Epithelial cell of prostate (primary cell): ENCODE results near the gene YLPM1.
A peak's percentile ranks its signal among the peaks of the same experiment; 100 is the strongest.

Experiments used
- DNase-seq: peaks from one replicate; pipeline ENCODE4 v3.0.0-alpha.2; 2011; ENCODE audit warnings: low read depth, low spot score
- H3K27ac ChIP-seq: fragments of 450-650 bp; 2 replicates; pipeline ENCODE4 v1.5.1; 2017; ENCODE audit warnings: mild to moderate bottlenecking

The YLPM1 gene

DNA sequence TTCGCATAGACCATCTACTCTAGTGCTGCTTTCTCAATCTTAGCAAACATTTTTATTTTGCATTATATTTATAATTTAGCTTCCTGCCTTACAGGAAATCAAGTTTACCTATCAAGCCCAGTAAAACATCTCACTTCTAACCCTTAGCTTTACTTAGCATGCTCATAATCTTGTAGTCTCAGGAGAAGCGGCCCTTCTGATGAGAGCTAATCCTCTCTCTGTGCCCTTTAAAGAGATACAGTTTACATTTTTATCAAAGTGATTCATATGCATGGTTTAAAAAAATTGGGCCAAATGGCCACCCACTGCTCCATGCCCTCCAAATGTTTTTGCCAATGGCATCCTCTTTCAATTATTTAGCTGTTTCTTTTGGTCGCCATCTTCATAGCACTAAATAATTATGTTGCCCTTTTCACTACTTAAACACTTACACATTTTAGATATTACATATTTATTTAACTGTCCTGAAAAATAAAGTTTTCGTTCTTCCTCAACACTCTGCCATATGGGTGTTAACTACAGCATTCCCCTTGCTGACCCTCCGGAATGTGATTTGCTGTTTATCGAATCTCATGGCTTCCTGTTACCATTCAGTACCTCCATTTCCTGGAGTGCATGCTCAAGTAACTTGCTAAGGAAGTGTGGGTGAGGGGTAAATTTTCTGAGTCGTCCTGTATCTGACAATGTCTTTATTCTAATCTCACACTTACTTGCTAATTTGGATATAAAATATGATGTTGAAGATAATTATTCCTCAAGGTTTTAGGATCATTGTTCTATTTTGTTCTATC is 29.3 kb downstream of the YLPM1 start:
- H3K27ac ChIP-seq = no peak overlapping the region

DNA sequence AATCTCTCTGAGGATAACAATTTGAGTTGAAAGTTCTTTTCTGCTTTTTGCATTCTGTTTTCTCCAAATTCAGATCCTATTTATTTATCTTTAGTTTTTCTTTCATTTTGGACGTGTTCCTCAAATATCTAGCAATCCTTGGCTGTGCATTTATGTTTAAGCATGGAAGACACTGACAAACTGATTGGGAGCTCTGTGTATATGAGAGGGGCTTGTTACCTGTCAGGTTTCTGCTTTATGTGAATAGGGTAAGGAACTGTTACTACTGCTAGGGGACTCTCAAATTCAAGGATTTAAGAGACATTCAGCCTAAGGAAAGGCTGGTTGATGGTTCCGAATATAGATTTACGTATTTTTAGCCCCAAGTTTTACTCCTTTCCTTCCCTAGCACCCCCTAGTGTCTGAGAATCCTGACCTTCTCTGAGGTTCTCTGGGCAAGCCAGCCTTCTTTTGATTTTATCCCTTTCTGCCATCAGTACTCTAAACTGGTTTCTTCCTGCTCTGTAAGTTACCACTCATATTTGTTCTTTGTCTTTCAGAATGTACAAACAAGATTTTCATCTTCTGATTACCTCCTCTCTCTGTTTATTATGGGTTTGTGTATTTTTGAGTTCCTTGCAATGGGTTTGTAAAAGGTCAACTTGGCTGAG is 30.5 kb downstream of the YLPM1 start:
- no peak for DNase-seq
- H3K27ac ChIP-seq = no peak overlapping the region

More for the DNA sequence above, 29.3 kb downstream of the YLPM1 start:
- DNase-seq = no peak

DNA sequence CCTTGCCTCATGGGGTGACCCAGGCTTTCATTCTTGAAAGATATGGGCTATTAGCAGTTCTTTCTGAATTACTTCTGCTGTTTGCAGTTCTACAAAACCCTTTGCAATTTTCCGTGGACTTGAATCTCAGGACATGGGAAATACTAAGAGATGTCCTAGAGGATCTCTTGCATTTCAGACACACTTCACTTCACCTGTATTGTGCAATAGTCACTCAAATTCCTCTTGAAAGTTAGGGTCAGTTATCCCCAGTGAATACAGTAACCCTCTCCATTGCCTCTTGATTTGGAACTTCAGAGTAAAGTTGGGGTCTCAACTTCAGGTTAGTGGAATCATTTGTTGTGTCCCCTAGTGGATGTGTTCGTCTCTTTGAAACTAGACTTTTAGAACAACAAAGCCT is 31.8 kb downstream of the YLPM1 start:
- H3K27ac ChIP-seq = no peak overlapping the region
- DNase-seq = no peak

DNA sequence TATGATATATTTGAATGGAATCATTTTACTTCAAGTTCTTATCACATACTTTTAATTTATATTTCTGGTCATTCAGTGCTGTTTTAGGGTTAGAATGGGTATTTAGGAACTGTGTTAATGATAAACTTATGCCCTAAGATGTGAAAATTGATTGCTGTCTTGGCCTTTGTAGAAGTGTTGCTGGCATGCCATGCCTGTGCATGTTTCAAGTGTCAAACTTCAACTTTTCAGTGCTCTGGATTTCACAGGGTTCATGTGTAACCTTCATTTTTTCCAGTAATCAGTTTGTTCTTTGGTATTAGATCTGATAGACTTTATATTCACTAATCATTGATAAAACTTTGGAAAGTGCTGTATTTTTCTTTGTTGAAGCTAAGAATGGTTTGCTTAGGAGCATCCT is 36.6 kb downstream of the YLPM1 start:
- DNase-seq = no peak
- no peak overlapping the region for H3K27ac ChIP-seq

- DNase-seq = no peak
- H3K27ac ChIP-seq = no peak overlapping the region
These were observed 37.7 kb downstream of the YLPM1 start for GRCh38 chr14:74800780-74801179.

DNA sequence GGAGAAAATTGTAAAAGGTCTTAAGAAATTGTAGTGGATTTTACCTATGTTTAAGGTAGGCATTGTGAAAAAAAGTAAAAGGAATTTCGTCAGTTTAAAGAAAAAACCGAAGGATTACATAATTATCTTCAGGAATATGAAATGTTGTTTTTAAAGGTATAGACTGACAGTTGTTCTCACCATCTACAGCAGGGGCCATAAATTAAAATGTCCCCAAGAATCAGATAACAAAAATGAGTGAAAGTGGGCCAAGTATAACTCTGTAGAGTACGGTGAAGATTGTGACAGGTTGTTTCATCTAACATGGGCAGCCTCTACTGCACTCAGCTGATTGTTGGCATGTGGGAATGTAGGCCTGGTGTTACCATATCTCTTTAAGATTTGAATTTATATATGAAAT is 38.3 kb downstream of the YLPM1 start:
- no peak for DNase-seq
- H3K27ac ChIP-seq = no peak overlapping the region

GRCh38 chr14:74804219-74804825 is 41.2 kb downstream of the YLPM1 start:
- DNase-seq = no peak
- H3K27ac ChIP-seq = no peak overlapping the region

DNA sequence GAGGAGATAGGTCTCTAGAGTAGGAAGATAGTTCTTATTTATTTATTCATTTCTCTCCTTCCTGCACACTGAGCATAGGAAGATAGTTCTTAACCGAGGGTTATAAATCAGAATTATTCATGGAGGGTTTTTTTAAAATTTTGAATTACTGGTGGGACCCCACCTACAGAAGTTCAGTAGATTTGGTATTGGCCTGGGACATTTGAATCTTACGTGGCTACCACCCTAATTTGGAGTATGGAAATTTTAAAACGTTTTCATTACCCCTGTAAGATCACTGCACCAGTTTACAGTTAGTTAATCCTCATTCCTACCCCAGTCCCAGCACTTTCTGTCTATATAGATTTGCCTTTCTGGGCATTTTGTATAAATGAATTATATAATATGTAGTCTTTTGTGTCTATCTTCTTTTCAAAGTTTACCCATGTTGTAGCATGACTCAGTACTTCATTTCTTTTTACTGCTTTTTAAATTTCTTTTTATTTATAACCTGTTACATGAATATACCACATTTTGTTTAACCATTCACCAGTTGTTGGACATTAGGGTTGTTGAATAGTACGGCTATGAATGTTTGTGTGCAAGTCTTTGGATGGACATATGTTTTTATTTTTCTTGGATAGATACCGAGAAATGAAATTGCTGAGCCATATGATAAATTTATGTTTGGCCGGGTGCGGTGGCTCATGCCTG is 44.9 kb downstream of the YLPM1 start:
- no peak overlapping the region for H3K27ac ChIP-seq
- no peak for DNase-seq

DNA sequence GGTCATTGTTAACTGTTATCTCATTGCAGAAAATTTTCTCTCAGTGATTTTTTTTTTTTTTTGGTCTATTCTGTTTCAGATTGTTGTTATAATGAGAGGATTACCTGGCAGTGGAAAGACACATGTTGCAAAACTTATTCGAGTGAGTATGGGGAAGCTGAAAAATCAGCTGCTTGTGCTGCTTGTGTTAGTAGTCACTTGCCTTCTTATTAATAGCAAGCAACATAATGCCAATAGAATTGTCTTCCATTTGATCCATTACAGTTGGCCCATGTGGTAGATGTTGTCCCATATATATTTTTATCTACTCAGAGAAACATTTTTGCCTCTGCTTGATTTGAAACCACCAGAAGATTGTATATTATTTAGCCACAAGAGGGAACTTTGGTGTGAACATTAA is 53.0 kb downstream of the YLPM1 start:
- no peak for DNase-seq
- H3K27ac ChIP-seq = no peak overlapping the region

DNA sequence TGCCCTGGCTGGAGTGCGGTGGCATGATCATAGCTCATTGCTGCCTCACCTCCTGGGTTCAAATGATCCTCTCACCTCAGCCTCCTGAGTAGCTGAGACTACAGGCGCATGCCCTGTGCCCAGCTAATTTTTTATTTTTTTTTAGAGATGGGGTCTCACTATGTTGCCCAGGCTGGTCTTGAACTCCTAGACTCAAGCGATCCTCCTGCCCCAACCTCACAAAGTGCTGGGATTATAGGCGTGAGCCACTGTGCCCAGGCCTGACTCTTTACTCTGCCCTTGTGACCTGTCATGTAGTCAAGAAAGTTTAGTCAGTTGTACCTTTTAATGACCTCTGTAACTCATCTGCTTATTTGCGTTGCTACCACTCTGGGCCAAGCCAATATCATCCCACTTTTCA is 57.2 kb downstream of the YLPM1 start:
- DNase-seq = no peak
- H3K27ac ChIP-seq = no peak overlapping the region

DNA sequence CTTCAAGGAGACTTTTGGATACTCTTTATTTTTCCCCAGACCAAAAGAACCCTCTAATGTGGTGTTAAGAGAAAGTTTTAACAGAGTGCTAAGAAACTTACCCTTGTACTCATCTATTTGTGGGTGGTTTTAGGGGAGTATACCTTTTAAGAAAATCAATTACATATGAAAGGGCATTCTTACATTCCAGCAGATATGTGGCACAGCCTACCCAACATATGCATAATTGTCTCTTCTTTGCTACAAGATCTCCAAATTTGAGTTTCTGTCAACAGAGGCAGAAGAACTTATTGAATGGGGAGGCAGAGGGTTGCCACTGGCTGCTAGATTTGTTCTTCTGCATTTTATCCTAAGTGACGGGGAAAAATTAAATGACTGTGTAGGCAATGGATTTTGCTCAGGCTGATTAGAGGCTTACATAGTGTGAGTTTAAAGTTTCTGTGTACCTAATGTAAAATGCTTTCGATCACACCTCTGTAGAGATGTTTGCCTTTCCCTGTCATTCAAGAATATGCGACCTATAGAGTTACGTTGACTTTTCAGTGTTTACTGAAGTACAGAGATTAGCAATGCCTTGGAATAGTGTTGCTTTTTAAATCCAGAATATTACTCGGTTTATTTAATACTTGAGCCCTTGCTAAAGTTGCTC is 58.3 kb downstream of the YLPM1 start:
- DNase-seq = no peak
- H3K27ac ChIP-seq = no peak overlapping the region

- H3K27ac ChIP-seq = peak overlapping the region; percentile 71
- DNase-seq = no peak
These were observed 61.9 kb downstream of the YLPM1 start for GRCh38 chr14:74824997-74825396.

DNA sequence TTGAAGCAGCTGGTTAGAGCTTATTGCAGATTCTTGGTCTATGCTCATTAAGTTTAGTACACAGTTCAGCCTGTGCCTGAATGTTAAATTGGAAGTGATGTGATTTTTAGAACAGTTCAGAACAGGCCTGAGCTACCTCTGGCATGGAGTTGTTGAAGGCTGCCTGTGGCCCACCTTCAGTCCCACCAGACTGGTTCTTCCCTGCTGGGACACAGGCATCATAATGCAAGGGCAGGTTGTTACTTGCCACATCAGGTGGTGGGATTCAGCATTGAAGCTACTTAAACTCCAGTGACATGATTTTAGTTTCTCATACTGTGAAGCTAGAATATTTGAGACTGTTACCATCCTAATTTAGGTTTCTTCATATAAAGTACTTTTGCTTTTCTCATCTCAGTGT is 63.5 kb downstream of the YLPM1 start:
- no peak overlapping the region for H3K27ac ChIP-seq
- DNase-seq = no peak

DNA sequence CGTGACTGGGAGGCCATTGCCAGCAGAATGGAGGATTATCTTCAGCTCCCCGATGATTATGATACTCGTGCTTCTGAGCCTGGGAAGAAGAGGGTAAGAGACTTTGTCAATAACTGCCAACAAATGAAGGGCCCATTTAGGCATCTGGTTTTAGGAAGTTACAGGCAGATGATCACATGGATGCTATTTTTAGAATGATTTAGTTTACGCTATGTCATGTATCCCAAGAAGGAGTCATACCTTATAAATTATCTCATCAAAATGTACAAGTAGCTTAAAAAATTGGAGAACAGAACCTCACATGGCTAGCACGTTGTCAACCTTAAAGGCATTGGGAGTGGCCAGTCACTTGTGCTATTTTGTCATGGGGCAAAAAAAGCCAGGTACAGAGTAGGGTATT is 66.1 kb downstream of the YLPM1 start:
- no peak overlapping the region for H3K27ac ChIP-seq
- DNase-seq = no peak

DNA sequence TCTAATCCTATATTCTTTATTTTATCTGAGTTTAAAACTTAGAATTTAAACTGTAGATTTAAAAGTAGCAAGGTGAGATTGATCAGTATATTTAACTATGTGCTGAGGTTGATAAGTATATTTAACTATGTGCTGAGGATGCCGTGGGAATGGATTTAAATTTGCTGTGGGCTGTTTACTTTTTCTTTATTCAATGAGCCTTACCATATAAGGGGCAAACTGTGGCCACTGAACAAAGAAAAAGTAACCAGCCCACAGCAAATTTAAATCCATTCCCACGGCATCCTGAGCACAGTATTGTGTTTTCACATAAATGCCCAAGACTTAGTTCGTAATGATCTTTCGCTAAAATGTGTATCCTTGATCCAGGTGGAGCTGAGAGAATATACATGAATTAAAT is 69.7 kb downstream of the YLPM1 start:
- no peak overlapping the region for H3K27ac ChIP-seq
- DNase-seq = no peak

GRCh38 chr14:74834692-74835392 is 71.7 kb downstream of the YLPM1 start:
- H3K27ac ChIP-seq = no peak overlapping the region
- no peak for DNase-seq

GRCh38 chr14:74835645-74836250 is 72.6 kb downstream of the YLPM1 start:
- DNase-seq = no peak
- H3K27ac ChIP-seq = no peak overlapping the region

DNA sequence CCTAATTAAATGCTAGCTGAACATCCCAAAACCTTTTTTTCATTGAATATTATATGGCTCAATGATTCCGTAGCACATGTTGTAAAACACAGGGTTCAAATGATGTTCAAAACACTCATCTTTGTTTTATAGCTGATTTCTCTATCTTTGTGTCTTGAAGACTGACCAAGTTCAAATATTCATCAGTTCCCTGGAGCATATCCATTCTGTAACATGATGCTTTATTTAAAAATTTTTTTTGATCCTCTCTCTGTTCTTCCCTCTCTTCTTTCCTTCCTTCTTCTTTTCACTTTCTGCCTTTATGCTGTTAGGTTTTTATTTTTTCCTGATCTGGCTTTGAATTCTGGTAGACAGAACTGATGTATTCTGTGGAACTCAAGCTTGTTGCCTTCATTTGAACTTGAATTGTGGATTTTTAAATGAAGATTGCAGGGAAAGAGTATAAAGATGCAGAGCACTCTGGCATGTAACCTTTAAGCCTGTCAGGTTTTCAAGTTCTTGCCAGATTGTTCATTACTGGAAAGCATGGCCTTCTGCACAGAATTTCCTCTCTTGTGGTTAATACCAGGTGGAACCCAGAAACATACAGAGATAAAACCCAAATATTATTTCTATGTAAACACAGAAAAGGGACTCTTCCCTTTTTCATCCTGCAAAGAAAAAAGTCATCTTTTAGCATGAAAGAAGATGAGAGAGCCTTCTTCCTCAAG is 73.3 kb downstream of the YLPM1 start:
- DNase-seq = no peak
- no peak overlapping the region for H3K27ac ChIP-seq

- no peak for DNase-seq
- H3K27ac ChIP-seq = no peak overlapping the region
These were observed 75.0 kb downstream of the YLPM1 start for GRCh38 chr14:74838166-74838565.
